HCT116 (cell line): Measurements from ENCODE around the gene FAM78B.

Experiments
- ATF3 ChIP-seq: IDR thresholded peaks from 2 replicates; pipeline ENCODE4 v1.6.1; 2012
- CTCF ChIP-seq, 3 experiments: fragments of 200-600 bp in 1 of 3; sonication (generic) in 1 of 3; IDR thresholded peaks in 2 of 3; conservative IDR thresholded peaks in 1 of 3; 2 replicates each; pipeline ENCODE4 v1.5.1; 2012 to 2017; ENCODE audit warnings: low read depth in 2 of 3, low read length in 2 of 3, antibody characterized with exemption in 1 of 3, borderline replicate concordance in 1 of 3, control low read depth in 1 of 3, mild to moderate bottlenecking in 1 of 3, mixed read lengths in 1 of 3, mixed run types in 1 of 3, moderate library complexity in 1 of 3; ENCODE audit not compliant: insufficient read depth in 1 of 3
- EGR1 ChIP-seq: IDR thresholded peaks from 2 replicates; pipeline ENCODE4 v1.6.1; 2012; ENCODE audit warnings: low read depth
- EZH2 ChIP-seq: fragments of 200-600 bp; sonication (generic); IDR thresholded peaks from 2 replicates; pipeline ENCODE4 v1.6.1; 2017; ENCODE audit warnings: antibody characterized with exemption, mixed run types
- FOSL1 ChIP-seq: IDR thresholded peaks from 2 replicates; pipeline ENCODE4 v1.6.1; 2012; ENCODE audit warnings: low read depth
- POLR2A ChIP-seq: IDR thresholded peaks from 2 replicates; pipeline ENCODE4 v1.7.0; 2011; ENCODE audit warnings: borderline replicate concordance; ENCODE audit not compliant: insufficient read depth, insufficient read length; ENCODE audit errors: extremely low read depth
- POLR2AphosphoS5 ChIP-seq: IDR thresholded peaks from 2 replicates; pipeline ENCODE4 v1.6.1; 2011; ENCODE audit warnings: mild to moderate bottlenecking, low read depth, low read length, moderate library complexity
- RAD21 ChIP-seq: IDR thresholded peaks from 2 replicates; pipeline ENCODE4 v1.6.1; 2012; ENCODE audit warnings: low read depth, mild to moderate bottlenecking
- REST ChIP-seq: IDR thresholded peaks from 2 replicates; pipeline ENCODE4 v1.6.1; 2012; ENCODE audit warnings: low read depth
- SRF ChIP-seq: IDR thresholded peaks from 2 replicates; pipeline ENCODE4 v1.6.1; 2012; ENCODE audit warnings: low read depth
- ZBTB33 ChIP-seq: IDR thresholded peaks from 2 replicates; pipeline ENCODE4 v1.6.1; 2011; ENCODE audit warnings: mild to moderate bottlenecking, low read length, moderate library complexity; ENCODE audit not compliant: insufficient replicate concordance; ENCODE audit errors: extremely low read depth
- TF ChIP-seq, protein P1 (sequence below): IDR thresholded peaks from 2 replicates; pipeline ENCODE4 v1.6.1; 2012

- TF ChIP-seq FOSL1 (no peak), CTCF (IDR thresholded peaks at IDR 0.05 in 2 of 3, conservative IDR thresholded peaks at IDR 0.05 in 1 of 3; ENCODE audit: borderline replicate concordance in 1 of 3, insufficient read depth in 1 of 3, low read depth in 2 of 3, low read length in 2 of 3) (no peak), ZBTB33 (no peak), ATF3 (no peak), EGR1 (no peak), RAD21 (no peak), EZH2 (no peak), SRF (no peak), REST (no peak), POLR2A (no peak), POLR2AphosphoS5 (no peak)
- TF ChIP-seq, protein P1, sequence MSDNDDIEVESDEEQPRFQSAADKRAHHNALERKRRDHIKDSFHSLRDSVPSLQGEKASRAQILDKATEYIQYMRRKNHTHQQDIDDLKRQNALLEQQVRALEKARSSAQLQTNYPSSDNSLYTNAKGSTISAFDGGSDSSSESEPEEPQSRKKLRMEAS = no peak
These were observed 80.5 kb downstream of the FAM78B start for GRCh38 chr1:166086113-166086883.
